Skin of body (tissue), 2 donors: ENCODE measurements around the gene GLDC. TPM values are rescaled to one million over a fixed set of nuclear protein-coding genes. Genes with fewer than 3 reads are reported as not detected.
"Not testable (repeated sequence)": the region's sequence is repeated elsewhere in the genome, so short reads cannot be mapped to it uniquely, and the experiment has no call there.

Source experiments
- DNase-seq: peaks from one replicate; lab custom pipeline; 2025; lab: John Stamatoyannopoulos, UW
- total RNA-seq: library from RNA; depleted of rRNA; stranded (reverse); fragments of >200 nt; gene quantifications from one replicate; pipeline ENCODE4 v1.2.3, GENCODE V29; 2014

Gene GLDC
- total RNA-seq, 1 donor from 2014 or later = 1.3 TPM

DNA sequence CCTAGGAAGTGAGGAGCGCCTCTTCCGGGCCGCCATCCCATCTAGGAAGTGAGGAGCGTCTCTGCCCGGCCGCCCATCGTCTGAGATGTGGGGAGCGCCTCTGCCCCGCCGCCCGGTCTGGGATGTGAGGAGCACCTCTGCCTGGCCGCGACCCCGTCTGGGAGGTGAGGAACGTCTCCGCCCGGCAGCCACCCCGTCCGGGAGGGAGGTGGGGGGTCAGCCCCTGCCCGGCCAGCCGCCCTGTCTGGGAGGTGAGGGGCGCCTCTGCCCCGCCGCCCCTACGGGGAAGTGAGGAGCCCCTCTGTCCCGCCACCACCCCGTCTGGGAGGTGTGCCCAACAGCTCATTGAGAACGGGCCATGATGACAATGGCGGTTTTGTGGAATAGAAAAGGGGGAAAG is 22.7 kb downstream of the GLDC start:
- not testable (repeated sequence) for DNase-seq

DNA sequence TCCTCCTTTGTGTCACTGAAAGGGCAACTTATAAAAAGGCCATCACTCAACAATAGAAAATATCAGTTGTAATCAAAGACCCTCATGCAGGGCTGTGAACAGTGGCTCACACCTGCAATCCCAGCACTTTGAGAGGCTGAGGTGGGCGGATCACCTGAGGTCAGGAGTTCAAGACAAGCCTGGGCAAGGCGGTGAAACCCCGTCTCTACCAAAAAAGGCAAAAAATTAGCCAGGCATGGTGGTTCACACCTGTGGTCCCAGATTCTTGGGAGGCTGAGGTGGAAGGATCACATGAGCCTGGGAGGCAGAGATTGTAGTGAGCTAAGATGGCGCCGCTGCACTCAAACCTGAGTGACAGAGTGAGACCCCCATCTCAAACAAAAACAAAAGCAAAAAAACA is 24.7 kb downstream of the GLDC start:
- DNase-seq = no peak

DNA sequence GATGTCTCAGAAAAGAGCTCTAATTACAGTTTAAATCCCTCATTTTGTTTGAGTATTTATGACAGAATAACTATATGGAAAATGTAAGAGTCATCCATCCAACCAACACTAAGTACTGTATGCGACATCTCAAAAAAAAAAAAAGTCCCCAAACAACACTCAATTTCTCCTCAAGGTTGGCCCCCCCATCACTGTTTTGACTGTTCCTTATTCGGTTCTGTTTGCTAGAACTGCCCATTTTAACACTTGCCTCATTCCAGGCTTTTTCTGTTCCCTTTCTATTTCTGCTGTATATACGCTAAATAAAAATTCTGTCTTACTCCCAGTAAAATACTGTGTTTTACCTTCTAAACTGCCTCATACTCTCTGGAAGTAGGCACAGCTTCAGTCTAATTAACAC is 25.2 kb downstream of the GLDC start:
- no peak for DNase-seq

DNA sequence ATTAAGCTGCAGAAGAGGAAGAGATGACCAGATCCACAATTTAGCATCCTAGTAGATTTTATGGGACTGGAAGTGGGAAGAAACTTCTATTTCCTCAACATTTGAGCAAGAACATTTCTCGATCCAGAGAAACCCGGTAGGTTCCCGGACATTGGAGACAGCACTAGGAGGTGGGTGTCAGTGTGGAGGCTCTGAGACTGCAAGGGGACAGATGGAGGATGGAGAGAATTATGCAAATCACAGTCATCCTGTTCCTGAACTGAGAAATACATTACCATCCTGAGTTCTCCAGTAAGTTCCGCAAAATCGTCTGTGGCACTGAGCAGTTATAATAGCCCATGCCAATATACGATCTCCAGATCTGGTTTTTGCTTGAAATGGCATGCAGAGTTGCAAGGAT is 25.6 kb downstream of the GLDC start:
- no peak for DNase-seq

DNA sequence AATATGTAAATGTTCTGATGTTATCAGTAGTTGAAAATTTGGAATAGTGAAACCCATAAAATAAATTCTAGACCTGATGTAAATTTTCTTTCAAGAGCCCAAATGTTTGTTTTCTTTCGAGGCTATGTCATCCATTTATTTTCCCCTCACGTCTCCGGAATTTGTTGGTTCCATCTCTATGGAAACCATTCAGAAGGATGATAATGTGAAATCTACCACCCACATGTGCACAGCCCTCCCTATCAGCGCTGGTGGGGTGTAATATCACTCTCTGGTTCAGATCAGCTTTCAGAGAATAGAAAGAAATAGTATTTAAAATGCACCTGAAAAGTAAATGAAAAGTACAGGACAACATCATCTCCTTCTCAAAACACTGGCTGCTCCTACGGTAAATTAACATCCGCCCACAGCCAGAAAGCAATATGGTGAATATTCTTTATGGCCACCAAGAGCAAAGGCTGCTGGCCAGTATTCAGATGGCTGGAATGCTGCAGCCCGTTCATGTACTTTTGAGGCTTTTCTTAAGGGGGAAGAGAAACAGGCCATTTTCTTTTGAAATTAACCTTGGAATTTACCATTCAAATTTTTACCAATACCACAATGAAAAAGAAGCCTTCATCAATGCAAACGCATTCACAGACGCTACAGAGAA is 28.5 kb downstream of the GLDC start:
- DNase-seq = no peak

DNA sequence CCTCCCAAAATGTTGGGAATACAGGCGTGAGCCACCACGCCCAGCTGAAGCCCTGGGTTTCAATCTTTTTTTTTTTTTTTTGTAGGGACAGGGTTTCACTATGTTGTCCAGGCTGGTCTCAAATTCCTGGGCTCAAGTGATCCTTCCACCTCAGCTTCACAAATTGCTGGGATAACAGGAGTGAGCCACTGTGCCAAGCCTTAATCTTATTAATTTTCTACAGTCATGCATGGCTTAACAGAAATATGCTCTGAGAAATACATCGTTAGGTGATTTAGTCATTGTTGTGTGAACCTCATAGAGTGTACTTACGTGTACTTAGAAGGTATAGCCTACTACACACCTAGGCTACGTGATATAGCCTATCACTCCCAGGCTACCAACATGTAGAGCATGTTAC is 31.0 kb downstream of the GLDC start:
- no peak for DNase-seq

DNA sequence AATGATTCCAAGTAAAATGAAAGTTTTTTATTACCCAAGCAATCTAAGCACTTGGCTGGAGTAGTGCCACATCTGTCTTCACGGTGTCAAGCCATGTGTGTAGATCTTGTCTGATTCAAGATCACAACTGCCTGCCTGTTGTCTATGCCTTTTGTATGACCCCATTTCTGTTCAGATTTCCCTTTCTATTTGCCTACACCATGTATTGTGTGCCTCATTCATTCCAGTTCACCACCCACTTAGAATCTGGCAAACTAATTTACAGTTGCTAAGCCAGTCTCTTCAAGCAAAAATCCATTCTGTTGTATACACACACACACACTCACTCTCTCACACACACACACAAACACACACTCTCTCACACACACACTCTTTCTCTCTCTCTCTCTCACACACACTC is 33.7 kb downstream of the GLDC start:
- DNase-seq = no peak

DNA sequence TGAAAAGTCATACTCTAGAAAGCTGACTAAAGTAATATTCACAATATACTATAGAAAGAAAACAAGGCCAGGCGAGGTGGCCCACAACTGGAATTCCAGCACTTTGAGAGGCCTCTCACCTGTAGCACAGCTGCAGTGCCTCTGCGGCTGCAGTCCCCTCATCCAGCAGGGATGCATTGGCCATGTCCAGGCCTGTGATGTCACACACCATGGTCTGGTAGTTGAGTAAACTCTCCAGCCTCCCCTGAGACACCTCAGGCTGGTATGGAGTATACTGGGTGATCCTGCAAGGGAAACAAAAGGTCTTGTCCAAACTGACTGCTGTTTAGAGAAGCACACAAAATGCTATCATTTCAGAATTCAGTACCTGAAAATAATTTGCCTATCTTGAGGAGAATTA is 35.5 kb downstream of the GLDC start:
- DNase-seq = no peak

DNA sequence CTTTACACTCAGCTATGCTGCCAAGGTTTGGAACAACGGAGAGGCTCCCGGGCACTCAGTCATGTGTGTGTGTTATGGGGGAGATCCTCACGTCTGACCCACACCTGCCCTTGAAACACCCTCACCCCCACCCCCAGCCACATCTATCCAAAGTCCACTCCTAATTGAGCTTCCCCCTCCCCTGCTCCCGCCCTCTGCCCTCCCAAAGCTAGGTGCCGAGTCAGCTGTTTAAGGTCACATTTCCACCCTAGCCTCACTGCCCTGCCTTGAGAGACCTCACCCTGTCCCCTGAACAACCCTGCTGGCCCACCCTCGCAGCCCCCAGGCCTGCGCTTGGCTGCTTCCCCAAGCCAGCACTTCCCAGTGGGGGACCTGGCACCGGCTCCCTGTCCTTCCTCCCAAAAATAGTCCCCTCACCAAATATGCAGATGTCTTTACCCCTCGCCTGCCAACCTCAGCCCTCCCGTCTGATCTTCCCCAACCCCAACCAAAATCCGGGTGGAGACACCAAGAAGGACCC is 36.0 kb downstream of the GLDC start:
- no peak for DNase-seq

DNA sequence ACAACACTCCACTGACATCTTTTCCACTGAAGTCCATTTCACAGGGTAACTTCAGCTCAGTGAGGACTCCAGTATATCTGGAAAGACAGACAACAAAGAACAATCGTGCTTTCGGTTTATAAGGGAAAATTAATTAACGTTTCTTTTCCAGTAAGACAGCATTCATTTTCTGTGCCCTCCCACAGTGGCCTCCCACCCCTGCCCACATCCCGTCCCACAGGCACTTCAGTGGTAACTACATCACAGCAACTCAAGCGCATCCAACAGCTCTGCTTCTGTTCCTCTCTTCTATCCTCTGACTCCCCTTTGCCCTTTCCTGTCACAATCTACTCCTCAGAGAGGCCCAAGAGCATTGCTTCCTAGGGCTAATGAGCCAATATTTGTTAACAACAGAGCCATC is 40.3 kb downstream of the GLDC start:
- DNase-seq = no peak

DNA sequence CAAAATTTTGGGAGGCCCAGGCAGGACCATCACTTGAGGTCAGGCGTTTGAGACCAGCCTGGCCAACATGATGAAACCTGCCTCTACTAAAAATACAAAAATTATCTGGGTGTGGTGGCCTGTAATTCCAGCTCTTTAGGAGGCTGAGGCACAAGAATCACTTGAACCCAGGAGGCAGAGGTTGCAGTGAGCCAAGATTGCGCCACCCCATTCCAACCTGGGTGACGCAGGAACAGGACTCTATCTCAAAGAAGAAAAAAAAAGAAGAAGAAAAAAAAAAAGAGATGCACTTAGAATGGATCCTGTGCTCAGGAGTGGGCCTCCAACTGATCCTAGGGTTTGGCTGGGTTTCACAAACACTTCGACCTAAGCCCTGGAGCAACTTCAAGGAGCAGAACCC is 45.1 kb downstream of the GLDC start:
- no peak for DNase-seq

DNA sequence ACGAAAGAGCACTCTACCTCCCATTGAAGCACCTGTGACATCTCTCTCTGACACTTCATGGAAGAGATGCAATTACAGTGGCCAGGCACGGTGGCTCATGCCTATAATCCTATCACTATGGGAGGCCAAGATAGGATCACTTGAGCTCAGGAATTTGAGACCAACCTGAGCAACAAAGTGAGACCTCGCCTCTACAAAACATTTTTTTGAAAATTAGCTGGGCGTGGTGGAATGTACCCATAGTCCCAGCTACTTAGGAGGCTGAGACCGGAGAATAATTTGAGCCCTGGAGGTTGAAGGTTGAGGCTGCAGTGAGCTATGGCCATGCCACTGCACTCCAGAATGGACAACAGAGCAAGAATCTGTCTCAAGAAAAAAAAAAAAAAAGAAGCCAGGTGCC is 45.5 kb downstream of the GLDC start:
- no peak for DNase-seq

DNA sequence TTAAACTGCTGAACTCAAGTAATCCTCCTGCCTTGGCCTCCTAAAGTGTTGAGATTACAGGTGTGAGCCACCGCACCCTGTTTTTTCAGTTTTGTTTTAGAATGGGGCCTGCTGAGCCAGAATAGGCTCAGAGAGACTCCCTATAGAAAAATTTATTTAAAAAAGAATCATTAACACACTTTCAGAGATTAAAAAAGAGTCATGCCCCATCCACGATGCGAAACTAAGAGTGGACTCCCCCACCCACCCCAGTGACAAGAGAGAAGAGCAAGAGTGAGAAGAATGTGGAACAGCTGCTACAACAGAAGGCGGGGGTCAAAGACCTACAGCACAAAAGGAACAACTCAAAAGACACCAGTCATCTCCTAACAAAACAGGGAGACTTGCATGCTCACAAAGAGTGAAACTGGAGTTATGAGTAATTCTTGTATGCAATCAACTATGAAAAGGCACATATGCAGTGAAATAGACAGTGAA is 47.2 kb downstream of the GLDC start:
- DNase-seq = no peak

DNA sequence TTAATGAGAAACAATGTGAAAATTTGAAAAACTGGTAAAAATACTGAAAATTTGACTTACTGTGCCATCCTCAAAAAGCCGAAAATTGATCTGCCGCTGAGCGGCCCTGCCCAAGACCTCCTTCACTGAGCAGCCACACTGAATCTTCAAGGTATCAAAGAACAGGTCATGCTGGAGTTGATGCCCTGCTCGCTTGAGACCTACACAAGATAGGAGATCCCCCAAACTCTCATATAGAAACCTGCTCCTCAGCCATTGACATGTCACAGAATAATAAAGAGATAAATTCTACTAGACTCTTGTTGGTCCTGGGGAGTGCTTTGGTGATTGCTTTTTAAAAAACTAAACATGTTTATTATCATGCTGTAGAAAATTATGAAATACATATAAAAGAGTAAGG is 52.7 kb downstream of the GLDC start:
- DNase-seq = no peak

DNA sequence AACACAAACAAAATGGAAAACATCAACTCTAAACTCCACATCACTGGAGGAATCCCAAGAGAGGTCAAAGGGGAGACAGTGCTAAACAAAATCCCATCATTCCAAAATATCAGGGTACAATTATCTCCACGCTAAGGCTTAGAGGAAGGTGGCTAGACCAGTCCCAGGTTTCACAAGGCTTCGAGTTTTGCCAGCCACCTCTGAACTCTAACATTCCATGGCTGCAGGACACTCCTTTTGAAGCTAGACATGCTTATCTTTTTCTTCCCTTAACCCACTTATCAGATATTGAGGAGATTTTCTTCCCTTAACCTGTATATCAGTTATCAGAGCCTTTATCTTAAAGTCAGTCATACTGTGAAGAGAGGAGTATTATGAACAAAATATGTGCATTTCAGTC is 53.3 kb downstream of the GLDC start:
- DNase-seq = no peak

DNA sequence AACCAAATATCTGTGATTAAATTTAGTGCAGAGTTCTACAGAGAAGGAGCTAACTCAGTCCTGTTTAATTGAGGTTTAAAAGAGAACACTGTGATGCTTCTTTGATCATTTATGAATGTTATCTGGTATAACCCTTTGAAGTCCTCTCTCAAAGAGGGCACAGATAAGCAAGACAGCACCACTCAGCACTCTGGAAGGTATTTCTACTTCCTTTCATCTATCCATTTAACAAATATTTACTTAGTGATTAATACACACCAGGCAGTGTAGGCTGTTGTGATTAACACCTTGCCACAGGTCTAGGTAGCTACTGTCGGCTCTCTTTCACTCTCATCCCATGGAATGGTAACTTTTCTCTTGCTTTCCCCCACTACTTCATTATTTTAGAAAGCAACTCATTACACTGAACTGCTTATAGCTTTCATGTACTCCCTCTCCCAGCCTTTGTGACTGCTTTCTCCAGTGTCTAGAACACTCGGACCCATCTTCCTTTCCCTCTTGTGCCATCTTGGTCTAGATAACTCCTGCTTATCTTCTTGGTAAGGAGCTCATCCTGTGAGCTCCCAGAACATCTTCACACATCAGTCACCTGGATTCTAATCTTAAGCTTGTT is 54.7 kb downstream of the GLDC start:
- DNase-seq = no peak

DNA sequence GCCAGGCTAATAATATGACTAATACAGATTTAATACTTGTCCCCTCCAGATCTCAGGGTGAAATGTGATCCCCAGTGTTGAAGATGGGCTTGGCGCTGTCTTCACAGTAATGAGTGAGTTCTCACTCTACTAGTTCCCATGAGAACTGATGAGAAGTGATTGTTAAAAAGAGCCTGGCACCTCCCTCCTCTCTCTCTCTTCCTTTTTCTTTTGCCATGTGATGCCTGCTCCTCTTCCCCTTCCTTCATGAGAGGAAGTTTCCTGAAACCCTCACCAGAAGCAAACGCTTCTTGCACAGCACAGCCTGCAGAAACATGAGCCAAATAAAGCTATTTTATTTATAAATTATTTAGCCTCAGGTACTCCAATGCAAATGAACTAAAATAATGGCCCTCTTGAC is 55.2 kb downstream of the GLDC start:
- DNase-seq = no peak

DNA sequence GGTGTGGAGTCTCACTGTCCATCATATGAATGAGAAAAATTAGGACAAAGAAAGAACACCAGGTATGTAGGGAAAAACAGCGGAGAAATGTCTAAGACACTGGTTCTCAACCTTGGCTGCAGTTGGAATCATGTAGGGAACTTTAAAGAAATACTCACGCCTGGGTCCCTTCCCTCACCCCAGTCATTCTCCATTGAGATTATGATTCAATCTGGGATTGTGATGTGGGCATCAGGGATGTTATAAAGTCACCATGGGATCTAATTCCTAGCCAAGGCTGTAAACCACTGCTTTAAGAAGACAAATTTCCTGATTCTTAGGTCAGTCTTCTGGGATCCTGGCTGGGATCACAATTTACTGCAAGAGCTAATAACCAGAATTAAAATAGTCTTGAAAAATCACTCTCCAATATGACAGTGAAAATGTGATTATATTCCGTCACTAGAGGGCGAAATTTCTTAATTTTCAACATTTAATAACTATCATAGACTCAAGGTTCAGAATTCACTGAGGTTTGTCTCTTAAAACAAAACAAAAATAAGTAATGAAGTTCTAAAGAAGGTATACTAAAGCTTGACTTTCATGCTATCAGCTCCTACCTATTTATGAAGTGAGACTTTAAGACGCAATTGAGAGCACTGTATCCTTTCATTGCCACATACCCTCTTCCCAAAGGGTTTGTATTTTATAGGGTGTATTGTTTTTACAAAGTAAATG is 60.5 kb downstream of the GLDC start:
- DNase-seq = no peak

DNA sequence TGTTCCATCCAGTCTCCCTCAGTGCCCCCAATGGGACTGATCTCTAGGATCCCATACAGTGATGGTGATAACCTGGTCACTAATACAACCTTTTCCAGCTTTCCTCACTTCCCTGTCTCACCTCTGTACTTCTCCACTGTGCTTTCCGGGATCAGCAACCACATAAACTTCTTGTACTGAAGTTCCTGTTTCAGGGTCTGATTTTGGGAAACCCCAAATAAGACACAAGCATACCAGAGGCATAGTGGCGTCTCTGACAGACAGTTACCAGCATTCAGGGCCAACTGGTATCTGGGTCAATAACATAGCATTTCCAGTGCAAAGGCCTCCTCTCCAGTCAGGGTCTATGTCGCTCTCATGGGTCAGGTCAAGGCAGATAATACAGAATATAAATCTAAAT is 64.3 kb downstream of the GLDC start:
- DNase-seq = no peak

DNA sequence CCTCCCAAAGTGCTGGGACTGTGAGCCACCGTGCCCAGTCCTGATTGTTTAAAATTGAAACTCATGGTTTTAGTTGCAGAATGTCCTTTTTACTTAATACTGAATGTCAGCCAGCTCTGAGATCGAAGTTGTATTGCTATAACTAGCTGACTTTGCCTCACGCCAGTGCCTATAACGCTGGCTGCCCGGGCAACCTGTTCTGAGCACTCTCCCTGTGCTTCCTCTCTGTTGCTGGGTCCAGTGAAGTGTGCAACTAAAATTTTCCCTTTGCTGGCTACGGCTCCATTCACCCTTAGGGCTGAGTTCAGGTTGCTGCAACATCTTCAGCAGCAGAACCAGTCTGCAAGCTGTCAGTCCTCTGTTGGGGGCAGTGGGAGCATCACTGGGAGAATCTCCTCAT is 65.9 kb downstream of the GLDC start:
- no peak for DNase-seq

DNA sequence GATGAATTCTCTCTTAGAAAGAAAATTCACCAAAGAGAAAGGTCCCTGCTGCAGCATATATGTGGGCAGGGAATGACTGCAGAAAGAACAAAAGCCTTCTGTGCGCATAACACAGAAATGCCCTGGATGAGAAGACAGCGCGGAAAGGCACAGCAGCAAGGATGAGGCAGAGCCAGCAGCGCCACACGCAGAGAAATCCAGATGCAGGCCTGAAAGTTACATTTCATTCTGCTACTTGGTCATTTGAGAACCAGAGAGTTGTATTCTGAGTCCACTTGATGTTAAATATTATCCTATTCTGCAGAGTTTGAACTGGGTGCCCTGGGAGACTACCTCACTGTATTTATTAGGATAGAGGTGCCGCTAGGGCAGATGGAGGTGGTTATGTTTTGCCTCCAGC is 68.5 kb downstream of the GLDC start:
- no peak for DNase-seq

DNA sequence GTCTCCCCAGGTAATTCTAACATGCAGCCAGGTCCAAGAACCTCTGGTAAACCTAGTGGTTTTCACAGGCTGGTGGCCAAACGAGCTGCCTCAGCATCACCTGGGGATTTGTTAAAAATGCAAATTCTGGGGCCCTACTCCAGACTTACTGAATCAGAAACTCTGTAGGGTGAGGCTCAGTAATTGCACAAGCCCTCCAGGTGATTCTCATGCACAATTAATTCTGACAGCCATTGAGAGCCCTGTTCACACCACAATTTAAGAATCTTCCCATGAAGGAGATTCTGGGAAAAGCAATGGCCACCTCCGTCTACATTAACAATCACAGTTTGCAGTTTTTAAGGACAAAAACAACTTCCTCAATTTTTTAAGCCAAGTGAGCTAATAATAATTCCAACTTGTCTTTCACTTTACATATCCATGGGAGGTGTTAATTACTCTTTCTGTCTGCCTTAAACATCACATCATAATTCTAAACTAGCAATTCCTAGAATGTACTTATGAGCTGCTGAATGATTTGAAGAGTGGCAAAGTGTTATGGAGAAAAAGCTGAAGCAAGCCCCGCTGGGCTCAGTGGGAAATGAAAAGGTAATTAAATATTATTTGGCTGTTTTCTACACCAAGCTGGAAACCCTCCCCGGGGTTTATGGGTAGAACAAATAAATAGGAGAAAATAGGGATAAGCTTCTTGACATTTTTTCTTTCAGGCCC is 70.0 kb downstream of the GLDC start:
- no peak for DNase-seq
